NK-92 (cell line): ENCODE results near the gene PSMC3.

Source experiments
- DNase-seq: peaks from one replicate; lab custom pipeline; 2025; ENCODE audit not compliant: unreplicated experiment; lab: John Stamatoyannopoulos, UW

The PSMC3 gene

GRCh38 chr11:47377571-47378009 is 48.6 kb downstream of the PSMC3 start:
- DNase-seq: no peak

- no peak for DNase-seq
Observed at GRCh38 chr11:47376525-47377371, 49.5 kb downstream of the PSMC3 start.

- no peak for DNase-seq
Observed at GRCh38 chr11:47376107-47376524, 50.1 kb downstream of the PSMC3 start.

GRCh38 chr11:47375546-47376085 is 50.6 kb downstream of the PSMC3 start:
- no peak for DNase-seq

- no peak for DNase-seq
Observed at GRCh38 chr11:47375020-47375419, 51.2 kb downstream of the PSMC3 start.

GRCh38 chr11:47374720-47375019 is 51.6 kb downstream of the PSMC3 start:
- no peak for DNase-seq

GRCh38 chr11:47373876-47374719 is 52.1 kb downstream of the PSMC3 start:
- no peak for DNase-seq

- DNase-seq: no peak
Observed at GRCh38 chr11:47372422-47372821, 53.8 kb downstream of the PSMC3 start.

GRCh38 chr11:47369676-47370075 is 56.6 kb downstream of the PSMC3 start:
- DNase-seq: no peak
